Endometrial microvascular endothelial cells (primary cell): ENCODE results near the gene DHODH. TPM values are rescaled to one million over a fixed set of nuclear protein-coding genes. Genes with fewer than 3 reads are reported as not detected.
"Not testable (repeated sequence)": the region's sequence is repeated elsewhere in the genome, so short reads cannot be mapped to it uniquely, and the experiment has no call there.

ENCODE experiments used
- in situ Hi-C: cut with HindIII; loops from 2 replicates; pipeline ENCODE4 v1.10.0; 2017; ENCODE audit warnings: low sequenced_read_pairs, low pct_unique_long_range_greater_than_20kb; ENCODE audit errors: inconsistent ontology term
- total RNA-seq: library from RNA; depleted of rRNA; stranded (reverse); fragments of >200 nt; gene quantifications from one replicate; pipeline ENCODE4 v1.2.3, GENCODE V29; 2015; ENCODE audit errors: inconsistent ontology term

Gene DHODH
- total RNA-seq: 8.8 TPM

DNA sequence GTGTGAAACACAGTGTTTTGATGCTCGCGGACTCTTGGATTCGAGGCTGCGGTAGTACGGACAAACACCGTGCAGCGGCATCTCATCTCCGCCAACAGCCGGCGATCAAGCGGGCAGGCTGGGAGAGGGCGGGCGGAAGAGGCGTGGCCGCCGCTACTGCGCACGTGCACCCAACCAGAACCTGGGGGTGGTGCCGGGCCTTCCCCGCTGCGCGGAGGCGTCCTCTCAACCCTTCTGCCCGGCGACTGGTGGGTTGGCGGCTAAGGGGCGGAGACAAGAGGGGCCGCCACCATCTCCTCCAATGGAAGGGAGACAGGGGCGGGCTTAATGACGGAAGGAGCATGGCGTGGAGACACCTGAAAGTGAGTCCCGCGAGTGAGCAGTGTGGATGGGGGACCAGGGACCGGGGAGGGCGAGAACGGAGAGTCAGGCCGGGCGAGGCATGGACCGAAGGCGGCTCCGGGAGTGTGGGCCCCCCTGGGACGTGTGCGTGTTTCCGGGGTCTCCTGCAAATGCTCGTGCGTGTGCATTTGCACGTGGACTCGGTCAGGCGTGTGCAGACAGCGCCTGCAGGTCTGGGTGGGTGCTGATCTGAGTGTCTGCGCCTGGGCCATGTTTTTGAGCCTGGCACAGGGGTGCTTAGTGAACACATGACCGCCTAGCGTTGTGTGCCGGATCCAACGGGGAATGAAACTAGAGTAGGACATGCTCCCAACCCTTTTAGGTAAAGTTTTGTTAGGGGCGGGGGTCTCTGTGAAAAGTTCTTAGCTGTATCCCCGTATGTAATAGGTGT is at the start of gene DHODH:
DHODH (plus strand) TSS at position 321 of the 793 bp plus-strand sequence; CDS start at position 342, 21 bp downstream.
- in situ Hi-C loops: no loop called here

DNA sequence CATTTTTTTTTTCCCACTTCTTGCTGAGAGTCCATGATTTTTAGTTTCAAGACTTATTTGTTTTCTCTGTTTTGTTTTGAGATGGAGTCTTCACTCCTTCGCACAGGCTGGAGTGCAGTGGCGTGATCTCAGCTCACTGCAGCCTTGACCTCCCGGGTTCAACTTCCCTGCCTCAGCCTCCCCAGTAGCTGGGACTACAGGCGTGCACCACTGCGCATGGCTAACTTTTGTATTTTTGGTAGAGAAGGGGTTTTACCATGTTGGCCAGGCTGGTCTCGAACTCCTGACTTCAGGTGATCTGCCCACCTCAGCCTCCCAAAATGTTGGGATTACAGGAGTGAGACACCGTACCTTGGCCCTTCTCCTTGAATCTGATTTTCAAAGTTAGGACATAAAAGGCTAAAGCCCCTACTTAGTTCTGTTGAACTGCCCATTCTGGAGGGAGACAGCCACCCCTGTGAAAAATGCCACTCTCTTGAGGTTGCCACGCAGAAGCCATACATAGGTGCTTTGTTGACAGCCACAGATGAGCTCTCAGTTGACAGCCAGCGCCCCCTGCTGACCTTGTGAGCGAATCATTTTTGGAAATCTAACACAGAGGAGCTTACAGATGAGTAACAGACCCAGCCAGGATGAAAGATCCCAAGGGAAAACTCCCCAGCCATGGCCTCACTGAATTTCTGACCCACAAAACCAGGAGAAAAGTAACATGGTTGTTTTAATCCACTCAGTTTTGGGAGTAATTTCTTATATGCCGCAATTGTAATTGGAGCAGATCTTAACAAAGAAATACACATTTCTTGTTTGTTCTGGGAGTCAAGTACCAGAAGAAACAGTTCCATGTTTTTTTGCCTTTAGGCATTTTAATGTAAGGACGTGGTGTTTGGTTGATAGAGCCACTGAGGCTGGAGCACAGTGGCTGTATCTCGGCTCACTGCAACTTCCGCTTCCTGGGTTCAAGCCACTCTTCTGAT is 47.2 kb upstream of the DHODH start:
- in situ Hi-C loops: no loop called here

DNA sequence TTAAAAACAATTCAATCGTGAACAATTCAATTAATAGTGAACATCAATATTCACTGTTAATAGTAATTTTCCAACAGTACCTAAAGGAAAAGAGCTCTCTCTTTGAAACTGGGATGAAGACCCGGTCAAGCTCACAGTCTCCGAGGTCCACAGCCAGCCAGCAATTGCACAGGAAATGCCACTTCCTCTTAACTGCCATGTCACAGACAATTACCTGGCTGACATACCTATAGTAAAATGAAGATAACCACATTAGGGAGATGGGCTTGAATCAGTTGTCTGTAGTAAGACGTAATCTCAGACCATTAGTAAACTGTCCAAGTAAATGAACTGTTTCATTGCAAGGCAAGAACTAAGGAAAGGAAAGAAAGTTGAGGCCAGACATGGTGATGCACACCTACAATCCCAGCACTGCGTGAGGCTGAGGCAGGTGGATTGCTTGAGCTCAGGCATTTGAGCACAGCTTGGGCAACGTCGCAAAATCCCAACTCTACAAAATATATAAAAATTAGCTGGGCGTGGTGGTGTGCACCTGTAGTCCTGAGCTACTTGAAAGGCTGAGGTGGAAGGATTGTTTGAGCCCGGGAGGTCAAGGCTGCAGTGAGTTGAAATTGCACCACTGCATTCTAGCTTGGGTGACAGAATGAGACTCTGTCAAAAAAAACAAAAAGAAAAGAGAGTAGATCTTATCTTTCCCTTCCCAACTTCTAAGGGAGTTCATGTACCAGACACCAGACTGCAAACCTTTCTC is 45.2 kb upstream of the DHODH start:
- in situ Hi-C loops: no loop called here

DNA sequence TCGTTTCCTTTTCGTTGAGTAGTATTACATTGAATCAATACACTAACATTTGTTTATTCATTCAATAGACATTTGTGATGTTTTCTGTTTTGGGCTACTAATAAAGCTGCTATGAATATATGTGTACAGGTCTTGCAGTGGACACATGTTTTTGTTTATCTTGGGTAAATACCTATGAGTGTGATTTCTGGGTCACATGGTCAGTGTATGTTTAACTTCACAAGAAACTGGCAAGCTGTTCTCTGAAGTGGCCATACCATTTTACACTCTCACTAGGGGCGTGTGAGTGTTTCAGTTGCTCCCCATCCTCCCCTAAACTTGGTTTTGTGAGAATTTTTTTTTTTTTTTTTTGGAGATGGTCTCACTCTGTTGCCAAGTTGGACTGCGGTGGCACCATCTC is 43.3 kb upstream of the DHODH start:
- in situ Hi-C loops: no loop called here

DNA sequence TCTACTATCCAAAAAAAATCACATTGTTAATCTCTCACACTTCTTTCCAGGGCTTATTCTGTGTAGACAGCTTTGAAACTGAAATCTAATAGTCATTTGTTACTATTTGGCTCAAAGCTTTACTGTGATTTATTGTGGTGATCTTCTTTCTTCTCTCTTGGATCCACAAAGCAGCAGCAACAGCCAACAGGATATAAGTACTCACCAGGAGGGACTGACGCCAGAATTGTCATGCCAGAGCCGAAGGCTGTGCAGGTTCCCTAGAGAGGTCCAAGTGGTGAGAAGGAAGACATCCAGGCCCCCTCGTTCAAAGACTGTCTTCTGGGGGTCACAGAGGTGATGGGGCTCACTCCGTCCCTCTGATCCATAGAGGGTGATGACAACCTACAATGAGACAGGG is 41.6 kb upstream of the DHODH start:
- in situ Hi-C loops: no loop called here

DNA sequence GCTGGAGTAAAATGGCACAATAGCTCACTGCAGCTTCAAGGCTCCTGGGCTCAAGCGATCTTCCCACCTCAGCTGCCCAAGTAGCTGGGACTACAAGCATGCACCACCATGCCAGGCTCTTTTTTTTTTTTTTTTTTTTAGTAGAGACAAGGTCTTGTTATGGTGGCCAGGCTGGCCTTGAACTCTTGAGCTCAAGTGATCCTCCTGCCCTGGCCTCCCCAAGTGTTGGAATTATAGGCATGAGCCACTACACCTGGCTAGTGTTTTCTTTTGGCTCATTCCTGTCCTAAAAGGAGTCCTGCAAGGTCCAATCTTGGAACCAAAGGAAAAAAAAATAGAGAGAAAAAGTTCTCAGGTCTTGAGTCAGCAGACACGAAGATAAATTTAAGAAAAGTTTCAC is 39.2 kb upstream of the DHODH start:
- in situ Hi-C loops: no loop called here

DNA sequence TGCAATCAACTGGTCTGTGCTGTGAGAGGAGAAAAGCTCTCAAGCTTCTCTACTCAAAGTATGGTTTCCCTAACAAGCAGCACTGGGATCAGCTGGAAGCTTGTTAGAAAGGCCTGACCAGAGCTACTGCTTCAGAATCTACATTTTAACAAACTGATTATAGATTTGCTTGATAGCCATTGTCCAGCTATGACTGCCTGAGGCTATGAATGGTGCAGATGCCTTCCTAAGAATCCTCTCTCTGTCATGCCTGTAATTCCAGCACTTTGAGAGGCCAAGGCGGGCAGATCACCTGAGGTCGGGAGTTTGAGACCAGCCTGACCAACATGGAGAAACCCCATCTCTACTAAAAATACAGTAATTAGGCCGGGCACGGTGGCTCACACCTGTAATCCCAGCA is 37.0 kb upstream of the DHODH start:
- in situ Hi-C loops: no loop called here

DNA sequence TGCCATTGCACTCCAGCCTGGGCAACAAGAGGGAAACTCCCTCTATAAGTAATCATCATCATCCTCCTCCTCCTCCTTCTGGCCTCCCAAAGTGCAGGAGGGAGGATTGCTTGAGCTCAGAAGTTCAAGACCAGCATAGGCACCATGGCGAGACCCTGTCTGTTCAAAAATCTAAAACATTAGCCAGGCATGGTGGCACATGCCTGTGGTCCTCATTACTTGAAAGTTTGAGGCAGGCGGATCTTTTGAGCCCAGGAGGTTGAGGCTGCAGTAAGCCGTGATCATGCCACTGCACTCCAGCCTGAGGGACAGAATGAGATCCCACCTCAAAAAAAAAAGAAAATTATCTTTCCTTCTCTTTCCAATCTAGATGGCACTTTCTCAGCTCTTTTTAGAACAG is 36.2 kb upstream of the DHODH start:
- in situ Hi-C loops: no loop called here

DNA sequence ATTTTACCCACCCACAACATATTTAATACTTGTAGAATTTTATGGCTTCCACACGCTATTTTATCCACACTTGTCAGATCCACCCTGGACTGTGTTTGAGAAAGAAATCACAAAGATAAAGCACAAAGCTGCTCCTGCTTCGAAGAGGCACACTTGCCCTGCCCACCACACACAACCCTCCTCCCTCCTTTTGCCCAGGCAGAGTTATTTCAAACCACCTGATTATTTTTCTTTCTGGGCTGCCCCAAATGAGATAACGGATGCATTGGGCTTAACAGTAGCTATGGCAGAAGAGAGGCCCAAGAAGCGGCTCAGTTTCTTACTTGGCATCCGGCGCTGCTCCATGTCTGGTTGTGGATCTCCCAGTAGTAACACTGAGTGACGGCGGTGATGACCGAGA is 35.5 kb upstream of the DHODH start:
- in situ Hi-C loops: no loop called here

DNA sequence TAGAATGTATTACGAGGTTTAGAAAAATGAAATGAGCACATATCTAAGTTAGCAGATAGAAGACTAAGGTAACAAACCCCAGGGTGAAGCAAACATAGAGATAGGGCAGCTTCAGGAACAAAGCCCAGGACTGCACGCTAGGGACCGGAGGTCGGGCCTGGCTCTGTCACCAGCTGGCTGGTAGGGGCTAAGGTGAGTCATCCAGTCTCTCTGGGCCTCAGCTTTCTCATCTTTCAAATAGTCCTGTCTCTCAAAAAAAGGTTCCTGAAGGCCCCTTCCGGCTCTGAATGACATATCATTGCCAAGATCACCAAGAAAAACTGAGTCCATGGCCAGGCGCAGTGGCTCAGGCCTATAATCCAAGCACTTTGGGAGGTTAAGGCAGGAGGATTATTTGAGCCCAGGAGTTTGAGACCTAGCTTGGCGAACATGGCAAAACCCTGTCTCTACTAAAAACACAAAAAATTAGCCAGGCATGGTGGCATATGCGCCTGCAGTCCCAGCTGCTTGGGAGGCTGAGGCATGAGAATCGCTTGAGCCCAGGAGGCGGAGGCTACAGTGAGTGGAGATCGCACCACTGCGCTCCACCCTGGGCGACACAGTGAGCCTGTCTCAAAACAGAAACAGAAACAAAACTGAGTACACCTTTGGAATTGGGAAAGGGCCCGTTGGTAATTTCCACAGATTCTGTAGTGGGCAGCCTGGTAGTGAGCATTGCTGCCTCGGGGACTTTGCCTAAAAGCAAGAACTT is 34.3 kb upstream of the DHODH start:
- in situ Hi-C loops: no loop called here

DNA sequence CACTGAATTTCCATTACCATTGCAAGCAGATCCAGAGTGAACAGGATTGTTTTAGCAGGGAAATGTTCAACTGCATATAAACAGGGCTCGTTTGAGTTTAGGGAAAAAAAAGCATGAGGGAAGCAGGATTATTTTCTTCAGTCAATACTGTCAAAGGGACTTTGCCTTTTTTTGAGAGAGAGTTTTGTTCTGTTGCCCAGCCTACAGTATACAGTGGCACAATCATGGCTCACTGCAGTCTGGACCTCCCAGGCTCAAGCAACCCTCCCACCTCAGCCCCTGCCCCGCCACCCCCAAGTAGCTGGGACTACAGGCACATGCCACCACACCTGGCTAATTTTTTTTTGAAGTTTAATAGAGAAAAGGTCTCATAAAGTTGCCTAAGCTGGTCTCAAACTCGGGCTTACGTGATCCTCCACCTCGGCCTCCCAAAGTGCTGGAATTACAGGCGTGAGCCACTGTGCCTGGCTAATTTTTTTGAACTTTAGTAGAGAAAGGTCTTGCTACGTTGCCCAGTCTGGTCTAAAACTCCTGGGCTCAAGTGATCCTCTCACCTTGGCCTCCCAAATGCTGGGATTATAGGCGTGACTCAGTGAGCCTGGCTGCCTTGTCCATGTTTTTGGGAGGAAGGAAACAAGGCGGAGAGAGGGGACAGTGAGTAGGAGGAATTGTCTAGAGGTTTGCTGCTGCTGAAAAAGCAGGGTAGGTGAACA is 23.1 kb upstream of the DHODH start:
- in situ Hi-C loops: no loop called here

DNA sequence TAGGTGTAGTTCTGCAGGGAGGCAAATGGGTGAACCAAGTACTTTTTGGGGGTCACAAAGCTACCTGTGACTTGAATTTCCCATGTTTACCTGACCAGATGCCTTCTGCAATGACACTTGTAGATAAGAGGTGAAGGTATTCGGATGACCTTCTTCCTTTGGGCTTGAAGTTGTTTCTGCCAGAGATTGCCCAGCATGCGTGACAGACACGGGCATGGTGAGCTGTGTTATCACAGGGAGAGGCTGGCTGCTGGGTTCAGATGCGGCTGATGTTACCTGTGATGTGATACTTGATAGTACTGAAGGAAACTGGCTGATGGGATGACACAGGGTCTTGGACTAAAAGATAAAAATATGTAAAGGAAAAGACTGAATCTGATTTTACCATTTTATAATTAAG is 22.4 kb upstream of the DHODH start:
- in situ Hi-C loops: no loop called here

DNA sequence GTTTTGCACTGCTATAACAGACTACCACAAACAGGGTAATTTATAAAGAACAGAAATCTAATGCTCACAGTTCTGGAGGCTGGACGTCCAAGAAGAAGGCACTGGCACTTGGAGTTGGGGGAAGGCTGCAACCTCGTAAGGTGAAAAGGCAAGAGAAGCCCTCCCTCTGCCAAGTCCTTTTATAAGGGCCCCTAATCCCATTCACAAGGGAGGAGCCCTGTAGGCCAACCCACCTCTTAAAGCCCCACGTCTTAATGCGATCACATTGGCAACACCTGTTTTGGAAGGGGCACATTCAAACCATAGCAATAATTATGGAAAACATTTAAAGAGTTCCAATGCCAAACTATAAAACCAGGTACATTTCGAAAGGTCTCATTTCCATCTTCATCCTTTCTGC is 13.5 kb upstream of the DHODH start:
- in situ Hi-C loops: no loop called here

DNA sequence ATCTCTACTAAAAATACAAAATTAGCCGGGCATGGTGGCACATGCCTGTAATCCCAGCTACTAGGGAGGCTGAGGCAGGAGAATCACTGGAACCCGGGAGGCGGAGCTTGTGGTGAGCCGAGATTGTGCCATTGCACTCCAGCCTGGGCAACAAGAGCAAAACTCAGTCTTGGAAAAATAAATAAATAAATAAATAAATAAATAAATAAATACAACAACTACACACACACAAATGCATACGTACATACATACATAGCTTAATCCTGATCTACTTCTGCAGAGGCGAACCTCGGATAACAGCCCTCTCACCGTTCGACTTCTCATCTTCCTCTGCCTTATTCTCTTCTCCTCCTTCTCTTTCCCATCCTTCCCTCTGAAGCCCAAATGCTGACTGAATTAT is 11.0 kb upstream of the DHODH start:
- in situ Hi-C loops: not testable (repeated sequence)

DNA sequence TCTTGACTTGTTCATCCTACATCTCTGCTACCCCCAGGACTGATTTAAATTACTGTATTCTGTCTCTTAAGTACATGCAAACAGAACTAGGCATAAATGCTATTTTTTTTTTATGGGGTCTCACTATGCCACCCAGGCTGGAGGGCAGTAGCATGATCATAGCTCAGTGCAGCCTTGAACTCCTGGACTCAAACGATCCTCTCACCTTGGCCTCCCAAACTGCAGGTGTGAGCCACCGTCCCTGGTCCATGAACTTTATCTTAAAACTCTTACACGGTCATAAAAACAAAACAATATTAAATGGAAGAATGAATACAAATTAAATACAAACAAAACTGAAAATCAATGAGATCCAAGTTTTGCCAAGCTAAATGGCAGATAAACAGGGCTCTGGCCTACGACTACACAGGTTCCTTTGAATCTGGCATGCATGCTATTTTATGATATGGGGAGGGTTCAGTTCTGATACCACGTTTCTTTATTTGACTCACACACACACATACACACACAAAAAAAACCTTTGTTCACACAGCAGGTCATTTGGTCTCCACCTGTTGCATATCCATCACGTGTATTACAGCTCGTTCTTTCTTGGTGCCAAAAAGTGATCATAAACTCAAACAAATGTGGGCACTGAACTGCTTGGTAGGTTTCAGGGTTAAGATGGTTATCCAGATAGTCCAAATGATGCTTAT is 7.2 kb upstream of the DHODH start:
- in situ Hi-C loops: no loop called here

DNA sequence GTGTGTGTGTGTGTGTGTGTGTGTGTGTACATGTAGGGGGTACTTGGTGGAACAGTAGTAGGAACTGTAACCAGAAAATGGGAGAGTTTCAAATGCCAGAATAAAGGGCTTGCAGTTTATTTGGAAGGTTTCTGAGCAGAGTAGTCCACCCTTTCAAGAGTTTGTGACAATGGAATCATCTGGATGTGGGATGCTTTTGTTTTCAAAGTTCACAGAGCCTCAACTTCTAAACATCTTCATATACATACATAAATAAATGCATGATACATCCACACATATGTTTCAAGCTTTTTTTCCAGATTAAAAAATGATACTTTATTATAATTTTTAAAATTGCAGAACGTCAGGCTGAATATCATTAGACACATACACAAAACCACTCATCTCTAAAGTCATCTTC is 5.9 kb upstream of the DHODH start:
- in situ Hi-C loops: no loop called here

DNA sequence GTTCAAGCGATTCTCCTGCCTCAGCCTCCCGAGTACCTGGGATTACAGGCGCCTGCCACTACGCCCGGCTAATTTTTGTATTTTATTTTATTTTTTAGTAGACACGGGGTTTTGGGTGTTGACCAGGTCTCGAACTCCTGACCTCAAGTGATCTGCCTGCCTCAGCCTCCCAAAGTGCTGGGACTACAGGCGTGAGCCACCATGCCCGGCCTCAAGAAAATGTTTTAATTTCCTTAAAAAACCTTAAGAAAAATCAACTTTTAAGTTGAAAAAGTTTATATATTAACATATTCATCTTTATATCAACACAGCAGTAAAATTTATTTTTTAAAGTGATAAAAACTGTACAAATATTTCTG is 500 bp upstream of the DHODH start:
- in situ Hi-C loops: not testable (repeated sequence)

DNA sequence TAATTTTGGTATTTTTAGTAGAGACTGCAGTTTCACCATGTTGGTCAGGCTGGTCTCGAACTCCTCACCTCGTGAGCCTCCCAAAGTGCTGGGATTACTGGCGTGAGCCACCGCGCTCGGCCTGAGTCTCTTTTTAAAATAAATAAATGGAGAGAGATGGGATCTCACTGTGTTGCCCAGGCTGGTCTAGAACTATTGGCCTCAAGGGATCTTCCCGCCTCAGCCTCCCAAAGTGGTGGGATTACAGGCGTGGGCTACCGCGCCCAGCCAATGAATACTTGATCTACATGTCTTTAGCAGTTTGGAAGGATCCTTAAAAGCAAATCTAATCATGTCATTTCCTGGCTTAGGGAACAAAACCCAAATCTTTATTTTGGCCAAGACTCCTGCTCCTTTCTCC is 1.2 kb downstream of the DHODH start:
- in situ Hi-C loops: no loop called here
